ENCODE data around the gene ADSL.

- no peak for TF ChIP-seq CTCF (IDR thresholded peaks at IDR 0.05)
- TF ChIP-seq EZH2 (IDR thresholded peaks at IDR 0.05; ENCODE audit: borderline replicate concordance, insufficient read depth, low read depth, low read length, poor library complexity, severe bottlenecking): no peak
Measured at GRCh38 chr22:40377931-40378330, 31.6 kb downstream of the ADSL start.

All from B cell (primary cell).